HEK293T (cell line): ENCODE measurements around the gene SRPX2.

Source experiments
- ARNT ChIP-seq: fragments of 450-650 bp; IDR thresholded peaks from 2 replicates; pipeline ENCODE4 v1.6.1; 2017; ENCODE audit warnings: mild to moderate bottlenecking
- BHLHE40 ChIP-seq: fragments of 450-650 bp; IDR thresholded peaks from 2 replicates; pipeline ENCODE4 v1.6.1; 2016; ENCODE audit warnings: mild to moderate bottlenecking, moderate library complexity, borderline replicate concordance
- FOXA1 ChIP-seq: fragments of 450-650 bp; IDR thresholded peaks from 2 replicates; pipeline ENCODE4 v1.6.1; 2016; ENCODE audit warnings: mild to moderate bottlenecking
- FOXK2 ChIP-seq: fragments of 450-650 bp; IDR thresholded peaks from 2 replicates; pipeline ENCODE4 v1.6.1; 2016; ENCODE audit warnings: mild to moderate bottlenecking
- FOXM1 ChIP-seq: fragments of 450-650 bp; IDR thresholded peaks from 2 replicates; pipeline ENCODE4 v1.6.1; 2017; ENCODE audit warnings: mild to moderate bottlenecking, borderline replicate concordance
- NFRKB ChIP-seq: fragments of 450-650 bp; IDR thresholded peaks from 2 replicates; pipeline ENCODE4 v1.6.1; 2016; ENCODE audit warnings: mild to moderate bottlenecking, moderate library complexity
- SP1 ChIP-seq: fragments of 450-650 bp; IDR thresholded peaks from 2 replicates; pipeline ENCODE4 v1.6.1; 2017
- SUZ12 ChIP-seq: fragments of 450-650 bp; IDR thresholded peaks from 2 replicates; pipeline ENCODE4 v1.6.1; 2016; ENCODE audit warnings: mild to moderate bottlenecking
- TARDBP ChIP-seq: fragments of 450-650 bp; IDR thresholded peaks from 2 replicates; pipeline ENCODE4 v1.6.1; 2016
- TF ChIP-seq, protein P1 (sequence below): fragments of 450-650 bp; IDR thresholded peaks from 2 replicates; pipeline ENCODE4 v1.6.1; 2016

DNA sequence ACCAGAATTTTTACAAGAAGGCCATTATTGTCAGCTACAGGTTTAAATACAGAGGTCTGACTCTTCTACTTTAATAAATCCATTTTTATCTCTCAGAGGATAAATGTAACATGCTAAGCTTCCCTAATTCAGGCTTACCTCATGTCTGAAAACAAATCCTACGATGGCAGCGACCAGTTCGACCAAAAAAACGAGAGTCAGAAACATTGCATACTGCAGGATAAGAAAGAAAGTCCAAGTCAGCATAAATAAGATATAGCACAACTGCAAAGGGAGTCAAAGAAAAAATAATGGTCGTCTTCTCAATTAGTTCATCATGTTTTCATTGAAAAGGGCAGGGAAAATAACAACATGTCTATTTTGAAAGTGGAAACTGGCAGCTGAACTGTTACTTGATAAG is 9.0 kb upstream of the SRPX2 start:
- no peak for TF ChIP-seq NFRKB
- no peak for TF ChIP-seq FOXM1
- no peak for TF ChIP-seq SP1
- TF ChIP-seq SUZ12, result no peak
- TF ChIP-seq TARDBP, result no peak
- no peak for TF ChIP-seq BHLHE40
- no peak for TF ChIP-seq FOXK2
- TF ChIP-seq, protein P1, sequence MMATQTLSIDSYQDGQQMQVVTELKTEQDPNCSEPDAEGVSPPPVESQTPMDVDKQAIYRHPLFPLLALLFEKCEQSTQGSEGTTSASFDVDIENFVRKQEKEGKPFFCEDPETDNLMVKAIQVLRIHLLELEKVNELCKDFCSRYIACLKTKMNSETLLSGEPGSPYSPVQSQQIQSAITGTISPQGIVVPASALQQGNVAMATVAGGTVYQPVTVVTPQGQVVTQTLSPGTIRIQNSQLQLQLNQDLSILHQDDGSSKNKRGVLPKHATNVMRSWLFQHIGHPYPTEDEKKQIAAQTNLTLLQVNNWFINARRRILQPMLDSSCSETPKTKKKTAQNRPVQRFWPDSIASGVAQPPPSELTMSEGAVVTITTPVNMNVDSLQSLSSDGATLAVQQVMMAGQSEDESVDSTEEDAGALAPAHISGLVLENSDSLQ, result no peak
- no peak for TF ChIP-seq ARNT
- no peak for TF ChIP-seq FOXA1
